Fibroblast of lung (primary cell): Measurements from ENCODE around the gene ZNF385B.

ENCODE experiments used
- EZH2 ChIP-seq: IDR thresholded peaks from 2 replicates; pipeline ENCODE4 v1.5.1; 2012; ENCODE audit warnings: low read length, control low read depth, mild to moderate bottlenecking; ENCODE audit errors: missing control alignments
- TF ChIP-seq, protein P1 (sequence below), 2 donors: IDR thresholded peaks in 1 of 2; conservative IDR thresholded peaks in 1 of 2; 1 replicate in 1 of 2; 2 replicates in 1 of 2; pipeline ENCODE4 v1.5.1; 2011 to 2012; ENCODE audit warnings: low read length in 2 of 2, control low read depth in 1 of 2, inconsistent platforms in 1 of 2, low read depth in 1 of 2, mild to moderate bottlenecking in 1 of 2

GRCh38 chr2:179711375-179711774, 150.0 kb downstream of the ZNF385B start:
- TF ChIP-seq, protein P1, sequence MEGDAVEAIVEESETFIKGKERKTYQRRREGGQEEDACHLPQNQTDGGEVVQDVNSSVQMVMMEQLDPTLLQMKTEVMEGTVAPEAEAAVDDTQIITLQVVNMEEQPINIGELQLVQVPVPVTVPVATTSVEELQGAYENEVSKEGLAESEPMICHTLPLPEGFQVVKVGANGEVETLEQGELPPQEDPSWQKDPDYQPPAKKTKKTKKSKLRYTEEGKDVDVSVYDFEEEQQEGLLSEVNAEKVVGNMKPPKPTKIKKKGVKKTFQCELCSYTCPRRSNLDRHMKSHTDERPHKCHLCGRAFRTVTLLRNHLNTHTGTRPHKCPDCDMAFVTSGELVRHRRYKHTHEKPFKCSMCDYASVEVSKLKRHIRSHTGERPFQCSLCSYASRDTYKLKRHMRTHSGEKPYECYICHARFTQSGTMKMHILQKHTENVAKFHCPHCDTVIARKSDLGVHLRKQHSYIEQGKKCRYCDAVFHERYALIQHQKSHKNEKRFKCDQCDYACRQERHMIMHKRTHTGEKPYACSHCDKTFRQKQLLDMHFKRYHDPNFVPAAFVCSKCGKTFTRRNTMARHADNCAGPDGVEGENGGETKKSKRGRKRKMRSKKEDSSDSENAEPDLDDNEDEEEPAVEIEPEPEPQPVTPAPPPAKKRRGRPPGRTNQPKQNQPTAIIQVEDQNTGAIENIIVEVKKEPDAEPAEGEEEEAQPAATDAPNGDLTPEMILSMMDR (conservative IDR thresholded peaks at IDR 0.05 in 1 of 2, IDR thresholded peaks at IDR 0.05 in 1 of 2; ENCODE audit: low read depth in 1 of 2, low read length in 2 of 2), result no peak
- no peak for TF ChIP-seq EZH2
